GDM1 (cell line): Measurements from ENCODE around the gene RCOR2.
"Not testable (repeated sequence)": the region's sequence is repeated elsewhere in the genome, so short reads cannot be mapped to it uniquely, and the experiment has no call there.

Source experiments
- DNase-seq: peaks from one replicate; lab custom pipeline; 2025; lab: John Stamatoyannopoulos, UW

Gene RCOR2

DNA sequence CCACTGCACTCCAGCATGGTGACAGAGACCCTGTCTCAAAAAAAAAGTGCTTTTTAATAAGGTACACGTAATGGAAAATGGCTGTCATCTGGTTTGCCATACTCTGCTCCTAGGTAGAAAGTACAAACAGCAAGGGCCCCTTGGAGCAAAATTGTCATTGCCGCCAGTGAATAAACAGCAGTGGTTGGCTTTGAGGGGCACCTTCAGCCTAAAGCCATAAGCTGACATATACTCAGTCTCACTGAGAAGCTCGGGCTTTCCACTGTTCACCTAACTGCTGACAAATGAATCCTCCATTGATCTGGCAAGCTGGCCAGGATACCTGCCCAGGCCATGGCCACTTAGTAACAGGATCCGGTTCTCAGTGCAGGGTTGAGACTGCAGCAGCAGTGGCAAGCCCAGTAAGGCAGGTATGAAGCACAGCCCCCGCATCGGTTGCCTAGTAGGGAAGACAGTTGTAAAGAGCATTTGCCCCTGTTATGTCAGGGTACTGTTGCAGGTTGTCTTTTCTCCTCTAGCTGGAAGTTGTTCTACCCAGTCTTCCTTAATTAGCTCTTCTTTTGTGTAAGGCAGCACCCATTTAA lies 39.2 kb downstream of the RCOR2 start:
- DNase-seq = no peak

DNA sequence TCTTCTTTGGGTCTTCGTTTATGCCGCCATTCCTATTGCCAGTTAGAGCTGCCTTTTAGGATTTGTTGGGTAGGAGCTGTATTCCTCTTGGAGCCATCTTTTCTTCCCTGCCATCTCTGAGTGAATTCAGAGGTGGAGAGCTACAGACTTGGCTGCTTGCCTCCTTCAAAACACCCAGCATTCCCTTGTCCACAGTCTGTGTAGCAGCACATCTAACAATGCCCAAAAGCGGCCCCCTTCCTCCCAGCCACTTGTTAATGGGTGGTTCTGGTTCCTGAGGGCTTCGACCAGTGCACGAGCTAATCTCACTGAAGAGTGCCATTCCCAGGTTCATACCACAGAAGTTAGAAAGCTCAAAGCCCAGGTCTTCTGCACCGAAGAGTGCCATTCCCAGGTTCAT lies 40.3 kb downstream of the RCOR2 start:
- DNase-seq = no peak

DNA sequence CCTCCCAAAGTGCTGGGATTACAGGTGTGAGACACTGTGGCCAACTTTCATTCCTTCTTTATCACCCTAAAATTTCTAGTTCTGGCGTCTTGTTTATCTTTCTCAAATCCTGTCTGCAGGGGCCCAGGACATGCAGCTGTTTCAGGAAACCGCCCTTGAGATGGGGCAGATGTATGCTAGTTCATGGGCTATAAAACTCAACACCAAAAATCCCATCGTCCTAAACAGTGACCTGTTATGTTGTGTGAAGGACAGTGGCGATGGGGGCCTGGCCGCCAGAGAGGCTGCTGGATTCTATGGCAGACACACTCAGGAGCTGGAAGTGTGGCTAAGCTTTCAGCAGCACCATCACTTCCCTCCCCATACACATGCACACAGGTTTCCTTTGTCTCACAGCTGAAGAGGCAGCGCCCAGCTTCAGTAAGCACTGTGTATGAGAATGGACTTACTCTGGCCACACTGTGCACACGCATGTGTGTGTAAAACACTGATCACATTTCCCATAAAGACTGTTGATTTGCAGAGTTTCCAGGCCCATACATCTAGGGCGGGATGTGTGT lies 41.4 kb downstream of the RCOR2 start:
- DNase-seq = no peak

DNA sequence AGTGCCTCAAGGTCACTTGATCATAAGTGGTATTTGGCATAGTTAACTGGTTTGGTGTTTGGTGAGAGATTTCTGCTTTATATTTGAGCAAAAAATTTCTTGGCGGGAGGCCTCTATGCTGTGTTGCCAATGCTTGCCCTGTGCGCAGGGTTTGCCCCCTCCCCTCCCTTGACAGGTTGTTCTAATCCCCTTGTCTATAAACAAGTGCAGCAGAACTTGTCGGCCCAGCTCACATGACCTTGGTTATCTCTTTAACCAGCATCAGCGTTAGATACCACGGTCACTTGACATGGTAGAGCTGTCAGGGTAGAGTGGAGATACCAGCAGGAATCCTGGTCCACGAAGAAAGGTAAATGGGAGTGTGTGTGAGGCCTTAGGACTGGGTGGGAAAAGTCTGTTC lies 42.5 kb downstream of the RCOR2 start:
- no peak for DNase-seq

DNA sequence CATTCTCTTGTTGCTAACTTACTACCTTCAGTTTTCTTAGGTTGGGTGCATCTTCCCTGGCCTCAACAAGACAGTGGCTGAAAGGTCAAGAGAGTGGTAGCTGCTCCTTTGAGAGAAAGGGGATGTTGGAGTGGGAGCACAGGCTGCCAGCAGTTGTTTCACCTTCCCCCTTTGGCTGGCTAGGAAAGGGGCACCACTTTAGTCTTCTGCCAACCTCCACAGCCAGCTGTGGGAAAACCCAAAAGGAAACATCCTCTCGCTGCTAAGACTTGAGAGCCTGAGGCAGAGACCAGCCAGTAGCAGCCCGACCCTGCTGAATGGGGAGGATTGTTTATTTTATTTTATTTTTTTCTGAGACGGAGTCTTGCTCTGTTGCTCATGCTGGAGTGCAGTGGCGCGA lies 43.7 kb downstream of the RCOR2 start:
- DNase-seq = no peak

DNA sequence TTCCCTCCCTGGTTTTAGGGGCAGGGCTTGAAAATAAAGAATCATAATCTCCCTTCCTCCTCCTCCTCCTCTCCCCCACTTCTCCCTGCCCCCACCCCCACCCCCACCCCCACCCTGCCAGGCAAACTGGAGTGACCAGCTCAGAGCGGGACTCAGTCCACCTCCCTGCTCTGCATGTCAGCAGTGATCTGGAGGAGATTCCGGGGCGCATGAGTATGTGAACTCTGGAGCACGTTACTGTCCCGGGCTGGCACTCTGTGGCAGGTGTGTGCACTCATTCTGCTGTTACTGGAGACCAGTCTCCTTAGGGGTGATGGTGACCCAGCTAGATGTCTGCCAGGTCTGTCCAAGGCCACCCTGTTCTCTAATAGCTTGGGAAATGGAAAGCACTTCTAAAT lies 44.2 kb downstream of the RCOR2 start:
- DNase-seq = no peak

DNA sequence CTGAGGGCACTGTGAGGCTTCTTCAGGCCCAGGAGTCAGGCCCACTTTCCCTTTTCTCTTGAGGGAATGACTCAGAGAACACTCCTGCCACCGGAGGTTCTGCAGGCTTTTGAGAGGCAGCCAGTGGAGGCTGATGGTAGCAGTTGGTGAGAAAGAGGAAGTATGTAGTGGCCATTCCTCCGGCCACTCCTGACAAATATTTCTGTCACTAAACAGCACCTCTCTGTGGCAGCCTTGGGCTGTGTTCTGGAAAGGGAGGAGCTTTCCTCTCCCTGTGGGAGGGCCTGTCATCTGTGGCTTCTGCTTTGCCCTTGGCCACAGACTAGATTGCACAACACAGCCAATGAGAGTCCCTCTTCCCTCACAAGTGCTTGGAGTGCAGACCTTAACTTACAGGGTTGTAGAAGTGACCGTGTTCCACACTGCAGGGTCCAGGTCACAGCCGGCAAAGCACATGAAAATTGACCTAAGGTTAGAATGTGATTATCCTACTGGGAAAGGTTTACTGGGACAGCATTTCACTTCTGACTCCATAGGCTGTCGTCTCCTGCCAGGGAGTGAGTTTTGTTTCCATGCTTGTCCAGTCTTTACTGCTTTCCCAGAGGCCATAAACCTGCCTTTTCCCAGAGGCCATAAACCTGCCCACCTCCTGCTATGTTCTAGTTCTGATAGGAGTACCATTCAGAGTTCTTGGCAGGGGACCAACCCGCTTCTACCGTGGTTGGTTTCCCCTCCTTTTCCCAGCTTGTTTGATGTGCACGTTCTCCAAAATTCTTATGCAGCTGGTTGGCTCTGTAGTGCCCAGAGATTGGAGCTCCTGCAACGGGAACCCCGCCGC lies 44.8 kb downstream of the RCOR2 start:
- peak; percentile 90 for DNase-seq

DNA sequence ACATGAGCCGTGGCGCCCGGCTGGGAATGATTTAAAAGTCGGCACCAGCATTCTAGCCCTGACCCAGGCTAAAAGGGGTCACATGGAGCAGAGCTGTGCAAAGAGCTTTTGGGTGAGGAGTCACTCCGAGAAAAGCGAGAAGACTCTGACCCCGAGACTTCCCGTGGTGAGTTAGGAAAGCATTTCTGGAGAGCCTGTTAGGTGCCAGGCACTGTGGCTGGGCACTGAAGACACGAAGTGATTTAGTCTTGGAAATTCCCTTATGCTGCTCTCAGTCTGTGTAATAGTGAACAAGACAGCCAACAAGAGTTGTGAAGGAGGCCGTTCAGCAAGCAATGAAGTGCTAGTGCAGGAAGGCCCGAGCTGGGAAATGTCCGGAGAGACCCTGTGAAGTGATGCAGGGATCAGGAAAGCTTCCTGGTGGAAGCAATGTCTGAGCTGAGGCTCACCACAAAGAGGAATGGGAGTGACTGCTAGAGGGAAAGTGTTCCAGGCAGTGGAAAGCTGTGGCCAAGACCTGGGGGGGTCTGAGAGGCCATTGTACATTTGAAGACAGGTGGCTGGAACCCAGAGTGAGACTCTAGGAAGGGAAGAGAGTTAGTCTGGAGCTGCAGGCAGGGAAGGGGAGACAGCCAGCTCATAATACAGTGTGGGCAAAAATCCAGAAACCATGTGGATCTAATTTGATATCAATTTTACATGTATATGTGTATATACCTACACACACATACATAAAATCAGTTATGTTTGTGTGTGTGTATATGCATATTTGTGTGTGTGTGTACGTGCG lies 46.4 kb downstream of the RCOR2 start:
- DNase-seq = no peak

DNA sequence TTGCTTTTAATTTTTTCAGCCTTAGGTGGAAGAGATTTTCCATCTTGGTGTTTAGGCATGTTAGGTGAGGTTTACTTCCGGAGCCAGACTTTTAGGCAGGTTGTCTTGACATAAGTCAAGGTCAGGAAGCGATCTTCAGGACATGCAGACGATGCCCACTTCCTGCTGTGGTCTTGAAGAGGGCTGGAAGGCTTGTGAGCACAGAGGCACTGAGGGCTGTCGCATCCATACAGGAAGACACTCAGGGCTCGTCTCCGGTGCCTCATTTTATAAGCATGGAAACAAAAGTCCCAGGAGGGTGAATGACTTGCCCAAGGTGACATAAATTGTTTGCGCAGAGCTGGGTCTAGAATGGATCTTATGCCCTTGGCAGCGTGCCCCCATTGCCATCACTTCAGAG lies 47.3 kb downstream of the RCOR2 start:
- DNase-seq = peak; percentile 65

DNA sequence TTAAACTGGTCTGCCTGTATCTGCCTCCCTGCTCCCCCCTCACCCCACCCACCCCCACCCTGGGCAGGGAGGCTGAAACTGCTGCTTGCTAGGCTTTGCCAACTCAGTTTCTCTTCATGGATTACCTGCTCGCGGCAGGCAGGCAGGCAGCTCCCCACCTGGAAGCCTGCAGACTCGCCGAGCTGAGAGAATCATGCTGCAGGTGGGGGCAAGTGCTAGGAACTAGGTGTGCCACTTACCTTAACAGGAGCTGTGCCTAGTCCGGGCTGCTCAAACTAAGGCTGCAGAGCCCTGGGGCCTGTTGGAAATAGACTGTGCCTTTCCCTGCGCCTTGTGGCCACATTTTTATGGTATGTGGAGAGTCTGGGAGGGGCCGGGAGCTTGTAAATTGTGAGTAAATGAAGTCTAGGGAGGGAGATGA lies 47.8 kb downstream of the RCOR2 start:
- no peak for DNase-seq

DNA sequence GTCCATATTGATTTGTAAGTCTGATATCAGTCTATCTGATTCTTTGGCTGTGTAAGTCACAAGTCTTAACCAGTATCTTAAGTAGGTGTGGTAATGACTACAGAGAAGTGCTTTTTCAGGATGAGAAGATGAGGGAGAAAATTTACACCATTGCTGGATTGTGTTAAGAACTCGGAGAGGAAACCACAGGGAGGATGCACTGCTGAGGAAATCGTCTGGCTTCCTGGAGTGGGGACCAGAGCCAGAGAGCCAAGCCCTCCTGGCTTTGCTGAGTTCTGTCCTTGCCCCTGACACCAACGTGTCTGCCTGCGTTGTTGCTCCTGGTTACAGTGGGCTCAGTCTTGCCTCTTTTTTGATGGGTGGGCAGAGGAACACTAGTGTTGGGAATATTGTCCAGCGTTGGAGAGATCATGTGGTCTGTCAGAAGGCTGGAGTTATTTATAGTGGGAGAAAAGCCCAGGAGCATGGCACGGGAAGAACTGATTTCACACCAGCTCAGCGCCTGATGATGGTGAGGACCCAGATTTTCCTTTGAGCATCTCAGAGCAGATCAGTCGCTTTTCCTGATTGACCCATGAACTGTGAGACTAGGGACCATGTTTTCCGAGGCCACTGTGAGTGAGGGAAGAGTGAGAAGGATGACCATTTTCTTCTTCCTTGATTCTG lies 48.4 kb downstream of the RCOR2 start:
- peak; percentile 25 for DNase-seq

DNA sequence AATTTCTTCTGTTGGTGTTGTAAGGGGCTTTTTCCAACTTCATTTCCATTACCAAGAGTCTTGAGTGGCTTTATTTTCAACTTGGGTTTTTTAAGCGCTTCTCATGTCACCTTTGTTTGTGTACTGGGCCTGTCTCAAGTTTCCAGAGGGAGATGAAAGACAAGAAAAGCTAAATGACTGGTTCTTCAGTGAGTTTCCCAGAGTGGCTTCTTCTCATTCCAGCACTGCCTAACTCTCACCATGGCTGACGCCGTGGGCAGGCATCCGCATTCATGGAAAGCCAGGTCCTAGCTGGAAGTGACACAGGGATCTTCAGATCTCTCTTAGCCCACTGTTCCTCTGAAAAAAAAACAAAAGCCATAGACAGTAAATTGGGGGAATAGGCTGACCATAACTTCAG lies 49.5 kb downstream of the RCOR2 start:
- no peak for DNase-seq

DNA sequence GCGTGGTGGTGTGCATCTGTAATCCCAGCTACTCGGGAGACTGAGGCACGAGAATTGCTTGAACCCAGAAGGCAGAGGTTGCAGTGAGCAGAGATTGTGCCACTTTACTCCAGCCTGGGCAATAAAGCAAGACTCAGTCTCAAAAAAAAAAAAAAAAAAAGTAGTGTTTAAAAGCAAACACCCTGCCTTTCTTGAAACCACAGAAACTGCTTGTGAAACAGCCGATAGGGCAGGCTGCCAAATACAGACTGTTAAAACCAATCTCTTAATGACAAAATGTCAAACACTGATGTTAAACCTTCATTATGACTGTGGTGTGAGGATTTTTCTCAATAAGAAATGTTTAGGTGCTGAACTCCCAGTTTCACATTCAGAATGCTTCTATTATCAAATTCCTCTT lies 50.8 kb downstream of the RCOR2 start:
- no peak for DNase-seq

DNA sequence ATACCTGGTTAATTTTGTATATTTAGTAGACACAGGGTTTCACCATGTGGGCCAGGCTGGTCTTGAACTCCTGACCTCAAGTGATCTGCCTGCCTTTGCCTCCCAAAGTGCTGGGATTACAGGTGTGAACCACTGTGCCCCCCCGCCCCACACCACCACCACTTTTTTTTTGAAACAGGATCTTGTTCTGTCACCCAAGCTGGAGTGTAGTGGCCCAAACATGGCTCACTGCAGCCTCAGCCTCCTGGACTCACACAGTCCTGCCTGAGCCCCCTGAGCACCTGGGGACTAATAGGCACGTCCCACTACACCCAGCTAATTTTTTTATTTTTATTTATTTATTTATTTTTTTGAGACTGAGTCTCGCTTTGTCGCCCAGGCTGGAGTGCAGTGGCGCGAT lies 53.3 kb downstream of the RCOR2 start:
- DNase-seq = not testable (repeated sequence)

DNA sequence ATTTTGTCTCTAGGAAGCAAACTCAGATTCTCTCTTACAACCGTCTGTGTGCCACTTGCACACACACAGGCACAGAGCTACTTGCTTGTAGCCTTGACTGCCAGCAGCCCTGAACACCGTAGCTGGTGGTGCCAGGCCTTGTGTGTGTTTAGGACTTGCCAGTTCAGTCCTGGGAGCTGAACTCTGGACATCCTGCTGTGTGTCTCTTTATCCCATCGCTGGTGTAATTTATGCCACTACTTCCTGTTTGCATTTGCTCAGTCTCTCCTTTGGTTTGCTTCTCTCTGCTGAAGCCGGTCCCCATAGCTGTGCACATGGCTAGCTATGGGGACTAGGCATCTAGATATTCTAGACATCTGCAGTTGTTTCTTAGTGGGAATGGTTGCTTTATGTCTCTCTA lies 54.0 kb downstream of the RCOR2 start:
- no peak for DNase-seq
